SIG-M5 treated with dmso at 0.1 percent for 504 hours (cell line): ENCODE data around the gene EPX.
A peak's percentile ranks its signal among the peaks of the same experiment; 100 is the strongest.
"Not testable (repeated sequence)": the region's sequence is repeated elsewhere in the genome, so short reads cannot be mapped to it uniquely, and the experiment has no call there.

Experiments used
- DNase-seq: peaks from one replicate; lab custom pipeline; 2025; ENCODE audit not compliant: unreplicated experiment; lab: John Stamatoyannopoulos, UW

EPX gene, protein sequence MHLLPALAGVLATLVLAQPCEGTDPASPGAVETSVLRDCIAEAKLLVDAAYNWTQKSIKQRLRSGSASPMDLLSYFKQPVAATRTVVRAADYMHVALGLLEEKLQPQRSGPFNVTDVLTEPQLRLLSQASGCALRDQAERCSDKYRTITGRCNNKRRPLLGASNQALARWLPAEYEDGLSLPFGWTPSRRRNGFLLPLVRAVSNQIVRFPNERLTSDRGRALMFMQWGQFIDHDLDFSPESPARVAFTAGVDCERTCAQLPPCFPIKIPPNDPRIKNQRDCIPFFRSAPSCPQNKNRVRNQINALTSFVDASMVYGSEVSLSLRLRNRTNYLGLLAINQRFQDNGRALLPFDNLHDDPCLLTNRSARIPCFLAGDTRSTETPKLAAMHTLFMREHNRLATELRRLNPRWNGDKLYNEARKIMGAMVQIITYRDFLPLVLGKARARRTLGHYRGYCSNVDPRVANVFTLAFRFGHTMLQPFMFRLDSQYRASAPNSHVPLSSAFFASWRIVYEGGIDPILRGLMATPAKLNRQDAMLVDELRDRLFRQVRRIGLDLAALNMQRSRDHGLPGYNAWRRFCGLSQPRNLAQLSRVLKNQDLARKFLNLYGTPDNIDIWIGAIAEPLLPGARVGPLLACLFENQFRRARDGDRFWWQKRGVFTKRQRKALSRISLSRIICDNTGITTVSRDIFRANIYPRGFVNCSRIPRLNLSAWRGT

GRCh38 chr17:58192612-58193011 lies at the start of gene EPX:
Gene EPX, plus strand, starts transcription at chr17:58192726. Its CDS starts 121 bp downstream, at chr17:58192847.
- no peak for DNase-seq

DNA sequence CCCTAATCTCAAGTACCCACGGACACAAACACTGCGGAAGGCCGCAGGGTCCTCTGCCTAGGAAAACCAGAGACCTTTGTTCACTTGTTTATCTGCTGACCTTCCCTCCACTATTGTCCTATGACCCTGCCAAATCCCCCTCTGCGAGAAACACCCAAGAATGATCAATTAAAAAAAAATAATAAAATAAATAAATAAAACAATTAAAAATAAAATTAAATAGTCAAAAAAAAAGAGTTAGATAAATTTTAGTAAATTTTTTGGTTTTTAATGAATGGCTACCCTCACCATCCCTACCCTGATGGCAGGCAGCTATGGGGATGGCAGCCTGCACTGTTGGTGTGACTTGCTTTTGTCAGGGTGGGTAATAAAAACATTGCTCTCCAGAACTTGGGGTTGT lies 49.2 kb upstream of the EPX start:
- DNase-seq = not testable (repeated sequence)

- no peak for DNase-seq
Observed at GRCh38 chr17:58144801-58145200, 47.7 kb upstream of the EPX start.

DNA sequence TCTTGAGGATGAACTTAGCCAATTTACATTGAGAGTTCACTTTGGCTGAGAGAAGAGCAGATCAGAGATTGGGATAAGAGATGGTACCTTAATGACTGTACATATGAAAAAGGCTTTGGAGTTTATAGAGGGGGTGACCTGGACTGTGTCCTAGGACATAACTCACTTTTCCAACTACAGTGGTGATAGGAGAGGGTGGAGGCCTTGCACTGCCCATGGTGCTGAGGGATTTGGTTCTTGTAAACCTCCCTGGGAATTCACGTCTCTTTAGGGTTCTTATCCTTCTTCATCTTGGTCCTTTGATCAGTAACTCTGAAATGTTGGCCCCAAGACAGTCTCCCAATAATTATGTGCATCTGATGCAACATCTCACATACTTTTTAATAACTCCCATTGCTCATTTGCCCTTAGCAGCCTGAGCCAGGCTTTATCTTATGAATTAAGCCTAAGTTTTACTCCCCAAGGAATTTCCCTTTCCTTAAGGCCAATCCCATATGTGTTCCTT lies 44.5 kb upstream of the EPX start, which contains the start of gene OR4D1:
Gene OR4D1 (plus strand): TSS at position 455 of the 505 bp plus-strand sequence. CDS start 6,770 bp downstream, outside the sequence.
- DNase-seq = no peak

GRCh38 chr17:58148609-58149008 lies 43.9 kb upstream of the EPX start:
- DNase-seq = no peak

GRCh38 chr17:58150394-58150793 lies 42.1 kb upstream of the EPX start:
- no peak for DNase-seq

- DNase-seq = no peak
Observed at GRCh38 chr17:58153046-58153445, 39.5 kb upstream of the EPX start.

- DNase-seq = no peak
Observed at GRCh38 chr17:58153671-58154070, 38.9 kb upstream of the EPX start.

DNA sequence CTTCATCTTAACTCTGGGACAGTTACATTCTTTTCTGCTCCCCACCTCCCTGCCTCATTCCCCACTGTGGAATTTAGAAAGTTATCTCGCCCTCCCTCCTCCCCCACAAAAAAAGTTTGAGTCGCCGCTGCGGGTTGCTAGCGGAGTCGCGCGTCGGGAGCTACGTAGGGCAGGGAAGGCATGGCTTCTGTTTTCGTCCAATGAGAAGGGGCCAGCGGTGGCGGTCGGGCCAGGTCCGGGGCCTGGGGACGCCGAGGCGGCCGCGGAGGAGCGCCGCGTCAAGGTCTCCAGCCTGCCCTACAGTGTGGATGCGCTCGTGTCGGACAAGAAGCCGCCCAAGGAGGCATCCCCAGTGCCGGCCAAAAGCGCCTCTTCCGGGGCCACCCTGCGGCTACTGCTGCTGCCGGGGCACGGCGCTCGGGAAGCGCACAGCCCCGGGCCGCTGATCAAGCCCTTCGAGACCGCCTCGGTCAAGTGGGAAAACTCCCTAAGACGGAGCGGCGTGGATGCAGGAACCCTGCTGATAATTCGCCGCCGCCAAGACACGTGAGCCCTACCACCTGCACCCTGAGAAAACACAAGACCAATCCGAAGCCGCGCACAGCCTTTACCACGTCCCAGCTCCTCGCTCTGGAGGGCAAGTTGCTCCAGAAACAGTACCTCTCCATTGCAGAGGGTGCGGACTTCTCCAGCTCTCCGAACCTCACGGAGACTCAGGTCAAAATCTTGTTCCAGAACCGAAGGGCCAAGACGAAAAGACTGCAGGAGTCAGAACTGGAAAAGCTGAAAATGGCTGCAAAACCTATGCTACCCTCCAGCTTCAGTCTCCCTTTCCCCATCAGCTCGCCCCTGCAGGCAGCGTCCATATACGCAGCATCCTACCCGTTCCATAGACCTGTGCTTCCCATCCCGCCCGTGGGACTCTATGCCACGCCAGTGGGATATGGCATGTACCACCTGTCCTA lies 35.4 kb upstream of the EPX start:
- DNase-seq = no peak

- no peak for DNase-seq
Observed at GRCh38 chr17:58158181-58158580, 34.3 kb upstream of the EPX start.

GRCh38 chr17:58161566-58161965 lies 31.0 kb upstream of the EPX start:
- no peak for DNase-seq

- DNase-seq = no peak
Observed at GRCh38 chr17:58165981-58166380, 26.5 kb upstream of the EPX start.

DNA sequence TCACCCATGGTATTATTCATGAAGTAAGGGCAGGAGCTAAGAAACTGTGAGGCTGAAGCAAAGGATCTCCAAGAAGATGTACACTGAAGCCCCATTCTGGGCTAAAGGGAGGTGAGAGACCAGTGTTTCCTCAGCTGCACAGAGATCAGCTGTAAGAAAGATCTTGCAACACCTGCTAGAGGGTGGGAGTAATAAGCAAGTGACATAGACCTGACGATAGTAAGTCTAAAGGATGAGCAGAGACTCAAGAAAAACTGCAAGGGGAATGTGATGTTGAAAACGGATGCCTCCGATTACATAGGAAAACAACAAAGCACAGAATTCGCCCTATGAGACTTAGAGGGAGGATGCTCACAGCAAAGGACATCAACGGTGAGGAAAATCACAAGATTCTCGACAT lies 25.8 kb upstream of the EPX start, which contains the start of gene OR4D2:
Gene OR4D2 (plus strand): TSS at position 301 of the 400 bp plus-strand sequence. CDS start 2,674 bp downstream, outside the sequence.
- DNase-seq = no peak

DNA sequence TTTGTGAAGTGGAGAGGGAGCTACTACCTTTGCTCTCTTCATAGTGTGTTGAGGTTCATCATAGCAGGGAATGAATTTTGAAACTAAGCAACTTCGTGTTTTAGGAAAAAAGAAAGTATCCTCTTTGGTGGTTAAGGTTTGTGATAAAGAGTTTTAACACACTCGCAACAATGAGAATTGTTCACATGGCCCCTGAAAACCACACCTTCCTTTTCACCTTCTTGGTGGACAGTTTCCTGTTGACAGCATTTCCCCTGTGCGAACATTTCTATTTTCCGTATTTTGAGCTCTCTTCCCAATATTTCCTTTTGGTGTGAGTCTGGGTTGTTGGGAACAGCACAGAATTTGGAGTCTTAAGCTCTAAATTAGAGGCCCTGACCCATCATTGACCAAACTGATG lies 21.9 kb upstream of the EPX start:
- no peak for DNase-seq

GRCh38 chr17:58172369-58173071 lies 20.0 kb upstream of the EPX start:
- DNase-seq = peak; percentile 72

DNA sequence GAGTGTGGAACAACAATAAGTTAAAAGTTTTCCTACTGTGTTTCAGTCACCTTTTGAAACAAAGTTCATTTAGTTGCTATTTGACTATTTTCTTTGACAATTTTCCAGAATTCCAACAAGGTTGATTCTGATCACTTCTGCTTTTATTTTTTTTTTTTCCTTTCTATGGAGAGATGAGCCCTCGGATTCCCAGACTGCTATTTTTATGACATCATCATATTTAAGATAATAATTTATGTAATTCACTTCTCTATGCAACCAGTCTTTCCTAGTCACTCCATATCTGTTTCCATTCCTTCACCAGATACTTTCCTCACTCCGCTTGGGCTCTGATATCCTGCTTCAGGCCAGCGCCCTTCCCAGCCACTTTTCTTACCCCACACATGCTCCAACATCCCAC lies 17.7 kb upstream of the EPX start:
- no peak for DNase-seq

GRCh38 chr17:58176200-58176599 lies 16.3 kb upstream of the EPX start:
- no peak for DNase-seq

DNA sequence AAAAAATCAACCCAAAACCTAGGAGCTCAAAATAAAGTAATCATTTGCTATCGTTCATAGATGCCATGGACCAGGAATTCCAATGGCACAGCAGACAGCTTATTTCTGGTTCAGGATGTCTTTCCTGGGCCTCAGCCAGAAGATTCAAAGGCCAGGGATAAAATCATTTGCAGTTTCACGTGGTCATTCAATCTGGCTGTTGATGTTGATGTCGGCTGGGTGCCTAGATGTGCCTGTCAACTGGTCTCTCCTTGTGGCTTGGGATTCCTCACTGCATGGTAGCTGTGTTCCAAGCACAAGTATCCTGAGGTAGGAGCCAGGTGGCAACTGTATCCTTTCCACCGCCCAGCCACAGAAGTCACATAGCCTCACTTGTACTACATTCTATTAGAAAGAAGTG lies 10.7 kb upstream of the EPX start:
- DNase-seq = no peak

GRCh38 chr17:58183514-58183913 lies 9.0 kb upstream of the EPX start:
- DNase-seq = no peak

GRCh38 chr17:58184308-58184985 lies 8.1 kb upstream of the EPX start:
- DNase-seq = no peak
